Sigmoid colon (tissue), 4 donors: Measurements from ENCODE around the gene DPF3.

ENCODE experiments used
- CTCF ChIP-seq, 4 experiments: fragments of 450-650 bp in 3 of 4; fragments of 200-600 bp in 1 of 4; IDR thresholded peaks; one replicate each; pipeline ENCODE4 v1.5.1; 2016 to 2019; ENCODE audit warnings: antibody characterized with exemption in 4 of 4, mild to moderate bottlenecking in 3 of 4, moderate library complexity in 2 of 4
- EP300 ChIP-seq, 4 donors: sonication (generic); formaldehyde crosslinking; IDR thresholded peaks; one replicate each; pipeline ENCODE4 v1.6.1; 2017; ENCODE audit warnings: antibody characterized with exemption in 4 of 4
- POLR2A ChIP-seq, 2 donors: fragments of 450-650 bp; IDR thresholded peaks; one replicate each; pipeline ENCODE4 v1.6.1; 2016; ENCODE audit warnings: antibody characterized with exemption in 2 of 2, mild to moderate bottlenecking in 2 of 2, moderate library complexity in 2 of 2
- POLR2AphosphoS5 ChIP-seq, 4 donors: sonication (generic); formaldehyde crosslinking; IDR thresholded peaks; one replicate each; pipeline ENCODE4 v1.6.1; 2017; ENCODE audit warnings: antibody characterized with exemption in 4 of 4

- no peak for TF ChIP-seq CTCF (IDR thresholded peaks at IDR 0.05)
- no peak for TF ChIP-seq EP300 (IDR thresholded peaks at IDR 0.05)
- TF ChIP-seq POLR2A (IDR thresholded peaks at IDR 0.05), result no peak
- no peak for TF ChIP-seq POLR2AphosphoS5 (IDR thresholded peaks at IDR 0.05)
These were observed 11.4 kb downstream of the DPF3 start for GRCh38 chr14:72882463-72882862.
